ENCODE results near the gene CILP2.

Gene CILP2

GRCh38 chr19:19528721-19529490, 9.2 kb upstream of the CILP2 start, which contains the start of gene YJEFN3:
Gene YJEFN3 (plus strand): TSS chr19:19528911. CDS start chr19:19528933, 22 bp downstream.
- peak; percentile 53 for DNase-seq

GRCh38 chr19:19529783-19530422, 8.2 kb upstream of the CILP2 start:
- DNase-seq, result no peak

GRCh38 chr19:19530423-19530804, 7.7 kb upstream of the CILP2 start:
- no peak for DNase-seq

GRCh38 chr19:19530889-19531288, 7.2 kb upstream of the CILP2 start:
- DNase-seq, result no peak

- DNase-seq, result peak; percentile 65
Observed at GRCh38 chr19:19531951-19532805, 5.9 kb upstream of the CILP2 start.

- no peak for DNase-seq
Observed at GRCh38 chr19:19532806-19533701, 5.0 kb upstream of the CILP2 start.

- DNase-seq, result no peak
Observed at GRCh38 chr19:19533841-19534240, 4.2 kb upstream of the CILP2 start.

GRCh38 chr19:19534556-19535265, 3.4 kb upstream of the CILP2 start:
- no peak for DNase-seq

GRCh38 chr19:19535311-19536191, 2.5 kb upstream of the CILP2 start:
- DNase-seq, result no peak

- no peak for DNase-seq
Observed at GRCh38 chr19:19537075-19538048, 703 bp upstream of the CILP2 start.

GRCh38 chr19:19538785-19539166, 711 bp downstream of the CILP2 start:
- no peak for DNase-seq

- no peak for DNase-seq
Observed at GRCh38 chr19:19539698-19540063, 1.6 kb downstream of the CILP2 start.

GRCh38 chr19:19540064-19540714, 2.1 kb downstream of the CILP2 start:
- peak; percentile 71 for DNase-seq

- peak; percentile 32 for DNase-seq
Observed at GRCh38 chr19:19540715-19541515, 2.9 kb downstream of the CILP2 start.

- DNase-seq, result no peak
Observed at GRCh38 chr19:19541616-19542015, 3.6 kb downstream of the CILP2 start.

GRCh38 chr19:19542507-19542906, 4.4 kb downstream of the CILP2 start:
- no peak for DNase-seq

GRCh38 chr19:19543101-19543500, 5.0 kb downstream of the CILP2 start:
- no peak for DNase-seq

GRCh38 chr19:19543640-19544039, 5.6 kb downstream of the CILP2 start:
- DNase-seq, result no peak

Measured in fibroblast of skin of scalp (primary cell).